ENCODE results near the gene RDX.

GRCh38 chr11:110339456-110340250 lies 43.2 kb upstream of the RDX start:
- no peak for TF ChIP-seq CREB1 (IDR thresholded peaks at IDR 0.05; ENCODE audit: low read depth)
- TF ChIP-seq TAF1 (IDR thresholded peaks at IDR 0.05; ENCODE audit: low read depth): no peak
- no peak for TF ChIP-seq CEBPB (IDR thresholded peaks at IDR 0.05)
- no peak for TF ChIP-seq TEAD4 (IDR thresholded peaks at IDR 0.05)
- no peak for TF ChIP-seq MAX (IDR thresholded peaks at IDR 0.05)
- no peak for TF ChIP-seq ZBTB7A (IDR thresholded peaks at IDR 0.05; ENCODE audit: low read depth)
- no peak for TF ChIP-seq FOXM1 (IDR thresholded peaks at IDR 0.05; ENCODE audit: borderline replicate concordance, low read depth)
- TF ChIP-seq TCF12 (IDR thresholded peaks at IDR 0.05; ENCODE audit: low read depth): no peak
- no peak for TF ChIP-seq YY1 (IDR thresholded peaks at IDR 0.05; ENCODE audit: low read depth)
- no peak for TF ChIP-seq EGR1 (IDR thresholded peaks at IDR 0.05)
- TF ChIP-seq EP300 (IDR thresholded peaks at IDR 0.05; ENCODE audit: borderline replicate concordance): no peak
- TF ChIP-seq REST (IDR thresholded peaks at IDR 0.05; ENCODE audit: low read depth): no peak
